WTC11 (cell line): Measurements from ENCODE around the gene SPNS2. TPM values are rescaled to one million over a fixed set of nuclear protein-coding genes. Genes with fewer than 3 reads are reported as not detected.

Experiments
- AR ChIP-seq: fragments of 250-450 bp; sonication (Bioruptor Pico); IDR thresholded peaks from 2 replicates; pipeline ENCODE4 v1.9.0; 2021; ENCODE audit warnings: mild to moderate bottlenecking
- ATF3 ChIP-seq: sonication (generic); formaldehyde crosslinking; conservative IDR thresholded peaks from 2 replicates; pipeline ENCODE4 v1.8.1; 2022; ENCODE audit warnings: mild to moderate bottlenecking, missing genetic modification reagents
- CBFB ChIP-seq: sonication (generic); formaldehyde crosslinking; IDR thresholded peaks from 2 replicates; pipeline ENCODE4 v1.8.1; 2022; ENCODE audit warnings: mild to moderate bottlenecking, low read depth, missing genetic modification reagents
- ESRRA ChIP-seq: sonication (generic); formaldehyde crosslinking; IDR thresholded peaks from 2 replicates; pipeline ENCODE4 v1.8.1; 2022; ENCODE audit warnings: mild to moderate bottlenecking, missing genetic modification reagents, borderline replicate concordance
- FOXK1 ChIP-seq: sonication (generic); formaldehyde crosslinking; IDR thresholded peaks from 2 replicates; pipeline ENCODE4 v1.8.0; 2022; ENCODE audit warnings: mild to moderate bottlenecking, moderate library complexity, missing genetic modification reagents
- GTF2I ChIP-seq: fragments of 250-450 bp; sonication (Bioruptor Pico); conservative IDR thresholded peaks from 2 replicates; pipeline ENCODE4 v1.4.0; 2021; ENCODE audit warnings: mild to moderate bottlenecking
- HMGXB4 ChIP-seq: sonication (generic); formaldehyde crosslinking; IDR thresholded peaks from 2 replicates; pipeline ENCODE4 v1.8.1; 2023; ENCODE audit warnings: mild to moderate bottlenecking, moderate library complexity, missing genetic modification reagents
- KAT7 ChIP-seq: sonication (generic); formaldehyde crosslinking; IDR thresholded peaks from 2 replicates; pipeline ENCODE4 v1.8.1; 2023; ENCODE audit warnings: missing genetic modification reagents, mild to moderate bottlenecking, borderline replicate concordance
- NFATC4 ChIP-seq: fragments of 250-450 bp; sonication (Bioruptor Pico); IDR thresholded peaks from 2 replicates; pipeline ENCODE4 v1.9.0; 2021; ENCODE audit warnings: mild to moderate bottlenecking
- NFYB ChIP-seq: sonication (generic); formaldehyde crosslinking; conservative IDR thresholded peaks from 2 replicates; pipeline ENCODE4 v1.8.0; 2022; ENCODE audit warnings: low read depth, missing genetic modification reagents
- NR3C1 ChIP-seq: sonication (generic); formaldehyde crosslinking; conservative IDR thresholded peaks from 2 replicates; pipeline ENCODE4 v1.8.1; 2023; ENCODE audit warnings: low read depth, mild to moderate bottlenecking, missing genetic modification reagents
- RELA ChIP-seq: sonication (generic); formaldehyde crosslinking; IDR thresholded peaks from 2 replicates; pipeline ENCODE4 v1.8.1; 2022; ENCODE audit warnings: missing genetic modification reagents, mild to moderate bottlenecking, borderline replicate concordance
- RORB ChIP-seq: fragments of 250-450 bp; sonication (Bioruptor Pico); IDR thresholded peaks from 2 replicates; pipeline ENCODE4 v1.9.0; 2021; ENCODE audit warnings: mild to moderate bottlenecking
- SMAD4 ChIP-seq: sonication (generic); formaldehyde crosslinking; IDR thresholded peaks from 2 replicates; pipeline ENCODE4 v1.8.0; 2022; ENCODE audit warnings: mild to moderate bottlenecking, missing genetic modification reagents
- SP1 ChIP-seq: sonication (generic); formaldehyde crosslinking; conservative IDR thresholded peaks from 2 replicates; pipeline ENCODE4 v1.8.1; 2022; ENCODE audit warnings: missing genetic modification reagents
- ZBTB21 ChIP-seq: sonication (generic); formaldehyde crosslinking; IDR thresholded peaks from 2 replicates; pipeline ENCODE4 v1.8.1; 2023; ENCODE audit warnings: mild to moderate bottlenecking, missing genetic modification reagents, borderline replicate concordance
- ZNF121 ChIP-seq: sonication (generic); formaldehyde crosslinking; IDR thresholded peaks from 2 replicates; pipeline ENCODE4 v1.8.0; 2023; ENCODE audit warnings: missing genetic modification reagents
- ZNF138 ChIP-seq: sonication (generic); formaldehyde crosslinking; conservative IDR thresholded peaks from 2 replicates; pipeline ENCODE4 v1.8.1; 2022; ENCODE audit warnings: mild to moderate bottlenecking, moderate library complexity, missing genetic modification reagents
- ZNF281 ChIP-seq: sonication (generic); formaldehyde crosslinking; IDR thresholded peaks from 2 replicates; pipeline ENCODE4 v1.8.0; 2023; ENCODE audit warnings: mild to moderate bottlenecking, missing genetic modification reagents
- ZNF396 ChIP-seq: fragments of 250-450 bp; sonication (Bioruptor Pico); IDR thresholded peaks from 2 replicates; pipeline ENCODE4 v1.8.0; 2021; ENCODE audit warnings: mild to moderate bottlenecking, moderate library complexity, borderline replicate concordance
- ZNF425 ChIP-seq: fragments of 250-450 bp; sonication (Bioruptor Pico); conservative IDR thresholded peaks from 2 replicates; pipeline ENCODE4 v1.9.0; 2021; ENCODE audit warnings: mild to moderate bottlenecking
- total RNA-seq: library from RNA; stranded (reverse); gene quantifications from 3 replicates; pipeline ENCODE4 v1.2.3, GENCODE V29; 2021
- TF ChIP-seq, protein P1 (sequence below): sonication (generic); formaldehyde crosslinking; IDR thresholded peaks from 2 replicates; pipeline ENCODE4 v1.8.1; 2023; ENCODE audit warnings: mild to moderate bottlenecking, missing genetic modification reagents, borderline replicate concordance
- TF ChIP-seq, protein P2 (sequence below): sonication (generic); formaldehyde crosslinking; IDR thresholded peaks from 2 replicates; pipeline ENCODE4 v1.8.1; 2023; ENCODE audit warnings: mild to moderate bottlenecking, missing genetic modification reagents, moderate library complexity

Gene SPNS2
- total RNA-seq, 1 experiment from 2014 or later = 0.87 TPM

- TF ChIP-seq NR3C1 (CRISPR knock-in tag) = no peak
- TF ChIP-seq ZNF121 (CRISPR knock-in tag) = no peak
- TF ChIP-seq RORB (CRISPR knock-in tag) = no peak
- TF ChIP-seq, protein P1, sequence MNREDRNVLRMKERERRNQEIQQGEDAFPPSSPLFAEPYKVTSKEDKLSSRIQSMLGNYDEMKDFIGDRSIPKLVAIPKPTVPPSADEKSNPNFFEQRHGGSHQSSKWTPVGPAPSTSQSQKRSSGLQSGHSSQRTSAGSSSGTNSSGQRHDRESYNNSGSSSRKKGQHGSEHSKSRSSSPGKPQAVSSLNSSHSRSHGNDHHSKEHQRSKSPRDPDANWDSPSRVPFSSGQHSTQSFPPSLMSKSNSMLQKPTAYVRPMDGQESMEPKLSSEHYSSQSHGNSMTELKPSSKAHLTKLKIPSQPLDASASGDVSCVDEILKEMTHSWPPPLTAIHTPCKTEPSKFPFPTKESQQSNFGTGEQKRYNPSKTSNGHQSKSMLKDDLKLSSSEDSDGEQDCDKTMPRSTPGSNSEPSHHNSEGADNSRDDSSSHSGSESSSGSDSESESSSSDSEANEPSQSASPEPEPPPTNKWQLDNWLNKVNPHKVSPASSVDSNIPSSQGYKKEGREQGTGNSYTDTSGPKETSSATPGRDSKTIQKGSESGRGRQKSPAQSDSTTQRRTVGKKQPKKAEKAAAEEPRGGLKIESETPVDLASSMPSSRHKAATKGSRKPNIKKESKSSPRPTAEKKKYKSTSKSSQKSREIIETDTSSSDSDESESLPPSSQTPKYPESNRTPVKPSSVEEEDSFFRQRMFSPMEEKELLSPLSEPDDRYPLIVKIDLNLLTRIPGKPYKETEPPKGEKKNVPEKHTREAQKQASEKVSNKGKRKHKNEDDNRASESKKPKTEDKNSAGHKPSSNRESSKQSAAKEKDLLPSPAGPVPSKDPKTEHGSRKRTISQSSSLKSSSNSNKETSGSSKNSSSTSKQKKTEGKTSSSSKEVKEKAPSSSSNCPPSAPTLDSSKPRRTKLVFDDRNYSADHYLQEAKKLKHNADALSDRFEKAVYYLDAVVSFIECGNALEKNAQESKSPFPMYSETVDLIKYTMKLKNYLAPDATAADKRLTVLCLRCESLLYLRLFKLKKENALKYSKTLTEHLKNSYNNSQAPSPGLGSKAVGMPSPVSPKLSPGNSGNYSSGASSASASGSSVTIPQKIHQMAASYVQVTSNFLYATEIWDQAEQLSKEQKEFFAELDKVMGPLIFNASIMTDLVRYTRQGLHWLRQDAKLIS (CRISPR knock-in tag) = no peak
- TF ChIP-seq CBFB (CRISPR knock-in tag) = no peak
- no peak for TF ChIP-seq NFATC4 (CRISPR knock-in tag)
- TF ChIP-seq ATF3 = no peak
- peak; percentile 68; the same call in 1 of the 2 replicates for TF ChIP-seq HMGXB4 (CRISPR knock-in tag)
- TF ChIP-seq RELA (CRISPR knock-in tag) = 0 out of 2 replicates have a peak, but pooled peaks have one; percentile 87
- no peak for TF ChIP-seq ZNF138 (CRISPR knock-in tag)
- TF ChIP-seq KAT7 (CRISPR knock-in tag) = 0 out of 2 replicates have a peak, but pooled peaks have one; percentile 47
- TF ChIP-seq ZNF281 (CRISPR knock-in tag) = peak; percentile 7; the same call in 1 of the 2 replicates
- peak; percentile 96 for TF ChIP-seq FOXK1
- TF ChIP-seq GTF2I = no peak
- TF ChIP-seq ESRRA = peak; percentile 79; the same call in 1 of the 2 replicates
- TF ChIP-seq ZNF396 = no peak
- no peak; the same call in 1 of the 2 replicates for TF ChIP-seq SP1 (CRISPR knock-in tag)
- peak; percentile 33; the same call in 1 of the 2 replicates for TF ChIP-seq SMAD4 (CRISPR knock-in tag)
- TF ChIP-seq AR (CRISPR knock-in tag) = no peak
- peak; percentile 85; the same call in 1 of the 2 replicates for TF ChIP-seq ZBTB21
- TF ChIP-seq ZNF425 (CRISPR knock-in tag) = no peak
- TF ChIP-seq NFYB (CRISPR knock-in tag) = no peak; the same call in 1 of the 2 replicates
- TF ChIP-seq, protein P2, sequence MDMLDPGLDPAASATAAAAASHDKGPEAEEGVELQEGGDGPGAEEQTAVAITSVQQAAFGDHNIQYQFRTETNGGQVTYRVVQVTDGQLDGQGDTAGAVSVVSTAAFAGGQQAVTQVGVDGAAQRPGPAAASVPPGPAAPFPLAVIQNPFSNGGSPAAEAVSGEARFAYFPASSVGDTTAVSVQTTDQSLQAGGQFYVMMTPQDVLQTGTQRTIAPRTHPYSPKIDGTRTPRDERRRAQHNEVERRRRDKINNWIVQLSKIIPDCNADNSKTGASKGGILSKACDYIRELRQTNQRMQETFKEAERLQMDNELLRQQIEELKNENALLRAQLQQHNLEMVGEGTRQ = peak; percentile 76
Measured at GRCh38 chr17:4554997-4555799, 56.5 kb downstream of the SPNS2 start, which contains the start of gene MYBBP1A (continued).
